Tibial artery (tissue), 4 donors: ENCODE measurements around the gene CHERP.
"Not testable (repeated sequence)": the region's sequence is repeated elsewhere in the genome, so short reads cannot be mapped to it uniquely, and the experiment has no call there.

Experiments
- DNase-seq, 2 donors: peaks; one replicate each; pipeline ENCODE4 v3.0.0-alpha.2; 2019
- H3K27ac ChIP-seq, 2 donors: fragments of 200-600 bp; sonication (generic) in 1 of 2; 1 replicate in 1 of 2; 2 replicates in 1 of 2; pipeline ENCODE4 v1.5.1; 2018 to 2019; ENCODE audit warnings: mild to moderate bottlenecking in 1 of 2
- H3K27me3 ChIP-seq, 2 donors: fragments of 200-600 bp; sonication (generic) in 1 of 2; one replicate each; pipeline versions ENCODE4 v1.5.1 to v1.6.0; 2016 to 2019
- H3K36me3 ChIP-seq, 3 donors: fragments of 200-600 bp; sonication (generic) in 2 of 3; one replicate each; pipeline ENCODE4 v1.5.1; 2016 to 2019; ENCODE audit warnings: mild to moderate bottlenecking in 2 of 3
- H3K4me1 ChIP-seq, 4 donors: fragments of 200-600 bp; sonication (generic) in 2 of 4; 1 replicate in 3 of 4; 2 replicates in 1 of 4; pipeline ENCODE4 v1.5.1; 2016 to 2019
- H3K4me3 ChIP-seq, 2 donors: fragments of 200-600 bp; sonication (generic) in 1 of 2; 1 replicate in 1 of 2; 2 replicates in 1 of 2; pipeline ENCODE4 v1.5.1; 2018 to 2019; ENCODE audit warnings: mild to moderate bottlenecking in 2 of 2
- H3K9me3 ChIP-seq, 3 donors: fragments of 200-600 bp; sonication (generic) in 1 of 3; one replicate each; pipeline ENCODE4 v1.5.1; 2016 to 2019
- intact Hi-C: fragments of 100-400 bp; cut with DNase I; formaldehyde crosslinking; loops from one replicate; pipeline ENCODE4 v1.15.0; 2023; ENCODE audit warnings: low total_unique reads
- TF ChIP-seq, protein P1 (sequence below), 2 experiments: fragments of 200-600 bp in 1 of 2; fragments of 450-650 bp in 1 of 2; IDR thresholded peaks; one replicate each; pipeline ENCODE4 v1.5.1; 2017 to 2019; ENCODE audit warnings: antibody characterized with exemption in 2 of 2, mild to moderate bottlenecking in 1 of 2, moderate library complexity in 1 of 2

CHERP gene

DNA sequence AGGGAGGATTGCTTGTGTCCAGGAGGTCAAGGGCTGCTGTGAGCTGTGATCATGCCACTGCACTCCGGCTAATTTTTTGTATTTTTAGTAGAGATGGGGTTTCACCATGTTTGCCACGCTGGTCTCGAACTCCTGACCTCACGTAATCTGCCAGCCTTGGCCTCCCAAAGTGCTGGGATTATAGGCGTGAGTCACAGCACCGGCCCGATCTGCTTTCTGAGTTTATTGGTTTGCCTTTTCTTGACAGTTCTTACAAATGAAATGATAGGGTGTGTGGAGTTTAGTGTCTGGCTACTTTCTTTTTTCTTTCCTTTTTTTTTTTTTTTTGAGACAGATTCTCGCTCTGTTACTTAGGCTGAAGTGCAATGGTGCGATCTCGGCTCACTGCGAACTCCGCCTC is 45.2 kb downstream of the CHERP start:
- H3K4me1 ChIP-seq, result peaks cover 0 to 9% (median 5%) of the 10 kb centered on the region in 4 donors
- H3K36me3 ChIP-seq, result peaks cover 7 to 17% (median 12%) of the 10 kb centered on the region in 3 donors
- intact Hi-C loops, result loop anchor here (2.0 kb wide), 1 partner anchor 26 kb away; the partner anchor contains the start of gene EPS15L1
- H3K27me3 ChIP-seq, result no peaks in the 10 kb centered on the region
- no peaks in the 10 kb centered on the region for H3K9me3 ChIP-seq
- H3K27ac ChIP-seq, result peak overlapping the region; percentile 71 to 78
- H3K4me3 ChIP-seq, result peak overlapping the region; percentile 65 to 69
- no peak for DNase-seq
- TF ChIP-seq, protein P1, sequence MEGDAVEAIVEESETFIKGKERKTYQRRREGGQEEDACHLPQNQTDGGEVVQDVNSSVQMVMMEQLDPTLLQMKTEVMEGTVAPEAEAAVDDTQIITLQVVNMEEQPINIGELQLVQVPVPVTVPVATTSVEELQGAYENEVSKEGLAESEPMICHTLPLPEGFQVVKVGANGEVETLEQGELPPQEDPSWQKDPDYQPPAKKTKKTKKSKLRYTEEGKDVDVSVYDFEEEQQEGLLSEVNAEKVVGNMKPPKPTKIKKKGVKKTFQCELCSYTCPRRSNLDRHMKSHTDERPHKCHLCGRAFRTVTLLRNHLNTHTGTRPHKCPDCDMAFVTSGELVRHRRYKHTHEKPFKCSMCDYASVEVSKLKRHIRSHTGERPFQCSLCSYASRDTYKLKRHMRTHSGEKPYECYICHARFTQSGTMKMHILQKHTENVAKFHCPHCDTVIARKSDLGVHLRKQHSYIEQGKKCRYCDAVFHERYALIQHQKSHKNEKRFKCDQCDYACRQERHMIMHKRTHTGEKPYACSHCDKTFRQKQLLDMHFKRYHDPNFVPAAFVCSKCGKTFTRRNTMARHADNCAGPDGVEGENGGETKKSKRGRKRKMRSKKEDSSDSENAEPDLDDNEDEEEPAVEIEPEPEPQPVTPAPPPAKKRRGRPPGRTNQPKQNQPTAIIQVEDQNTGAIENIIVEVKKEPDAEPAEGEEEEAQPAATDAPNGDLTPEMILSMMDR (IDR thresholded peaks at IDR 0.05), result no peak

GRCh38 chr19:16496613-16496983 is 45.6 kb downstream of the CHERP start:
- H3K4me1 ChIP-seq, result peaks cover 0 to 9% (median 5%) of the 10 kb centered on the region in 4 donors
- peak; percentile 49 to 75 for DNase-seq
- TF ChIP-seq, protein P1 (IDR thresholded peaks at IDR 0.05), result no peak
- no peaks in the 10 kb centered on the region for H3K9me3 ChIP-seq
- intact Hi-C loops, result loop anchor here (2.0 kb wide), 1 partner anchor 26 kb away; the partner anchor contains the start of gene EPS15L1
- no peaks in the 10 kb centered on the region for H3K27me3 ChIP-seq
- peaks cover 6 to 13% (median 8%) of the 10 kb centered on the region in 3 donors for H3K36me3 ChIP-seq
- H3K4me3 ChIP-seq, result peak overlapping the region; percentile 65 to 69
- peak overlapping the region; percentile 71 to 78 for H3K27ac ChIP-seq

GRCh38 chr19:16495982-16496612 is 46.1 kb downstream of the CHERP start, which contains the start of the genes C19orf44 and CALR3:
C19orf44 (plus strand) TSS chr19:16496394; CDS start chr19:16500793, 4,399 bp downstream.
CALR3 (minus strand) TSS chr19:16496167; CDS start chr19:16496129, 38 bp downstream.
- Histone ChIP-seq H3K27me3 (no peaks in the 10 kb centered on the region), H3K4me1 (peaks cover 0 to 9% (median 5%) of the 10 kb centered on the region in 4 donors), H3K36me3 (peaks cover 1 to 8% (median 3%) of the 10 kb centered on the region in 3 donors), H3K27ac (peak within 1 kb of the TSS; percentile 73 to 78), H3K4me3 (peak within 1 kb of the TSS; percentile 65 to 69), H3K9me3 (no peaks in the 10 kb centered on the region)
- peak; percentile 99 for DNase-seq
- TF ChIP-seq, protein P1 (IDR thresholded peaks at IDR 0.05), result peak; percentile 26 to 39
- intact Hi-C loops, result loop anchor here (2.0 kb wide), 1 partner anchor 25 kb away; the partner anchor contains the start of gene EPS15L1

GRCh38 chr19:16486476-16486875 is 55.8 kb downstream of the CHERP start:
- H3K27ac ChIP-seq, intact Hi-C loops, H3K9me3 ChIP-seq, H3K4me3 ChIP-seq, H3K36me3 ChIP-seq, DNase-seq, H3K27me3 ChIP-seq: not testable (repeated sequence)
- peaks cover 0 to 11% (median 0%) of the 10 kb centered on the region in 4 donors for H3K4me1 ChIP-seq

GRCh38 chr19:16482745-16483144 is 59.5 kb downstream of the CHERP start:
- TF ChIP-seq, protein P1 (IDR thresholded peaks at IDR 0.05), result no peak
- DNase-seq, result no peak
- Histone ChIP-seq H3K27me3 (no peaks in the 10 kb centered on the region), H3K9me3 (no peaks in the 10 kb centered on the region), H3K36me3 (no peaks in the 10 kb centered on the region), H3K4me3 (no peak overlapping the region), H3K27ac (no peak overlapping the region), H3K4me1 (no peaks in the 10 kb centered on the region)
- intact Hi-C loops, result no loop called here

GRCh38 chr19:16477311-16477710 is 64.9 kb downstream of the CHERP start:
- intact Hi-C loops, result no loop called here
- Histone ChIP-seq H3K27ac (no peak overlapping the region), H3K4me3 (no peak overlapping the region), H3K9me3 (no peaks in the 10 kb centered on the region), H3K27me3 (no peaks in the 10 kb centered on the region), H3K4me1 (peaks cover 0 to 5% (median 0%) of the 10 kb centered on the region in 4 donors), H3K36me3 (no peaks in the 10 kb centered on the region)
- DNase-seq, result no peak
- TF ChIP-seq, protein P1 (IDR thresholded peaks at IDR 0.05), result no peak
